Neutrophil (primary cell): ENCODE data around the gene CCDC187.

Source experiments
- H3K27ac ChIP-seq: fragments of 200-600 bp; sonication (generic); 2 replicates; pipeline ENCODE4 v1.5.1; 2016; ENCODE audit warnings: mild to moderate bottlenecking, moderate library complexity
- H3K27me3 ChIP-seq: fragments of 200-600 bp; sonication (generic); 2 replicates; pipeline ENCODE4 v1.6.0; 2016; ENCODE audit warnings: mild to moderate bottlenecking
- H3K36me3 ChIP-seq: fragments of 200-600 bp; sonication (generic); 2 replicates; pipeline ENCODE4 v1.5.1; 2017
- H3K4me1 ChIP-seq, 2 experiments: fragments of 200-600 bp in 1 of 2; sonication (generic) in 1 of 2; 1 replicate in 1 of 2; 2 replicates in 1 of 2; pipeline versions ENCODE4 v1.5.1 to v1.6.1; 2013 to 2016; ENCODE audit warnings: low read depth in 1 of 2, low read length in 1 of 2, mild to moderate bottlenecking in 1 of 2, moderate library complexity in 1 of 2; ENCODE audit not compliant: control insufficient read depth in 1 of 2, insufficient read depth in 1 of 2
- H3K4me3 ChIP-seq, 2 experiments: fragments of 200-600 bp in 1 of 2; sonication (generic) in 1 of 2; 1 replicate in 1 of 2; 2 replicates in 1 of 2; pipeline ENCODE4 v1.5.1; 2013 to 2016; ENCODE audit warnings: low read depth in 1 of 2, low read length in 1 of 2, mild to moderate bottlenecking in 1 of 2, moderate library complexity in 1 of 2
- H3K9me3 ChIP-seq: fragments of 200-600 bp; sonication (generic); 2 replicates; pipeline ENCODE4 v1.5.1; 2016
- CTCF ChIP-seq: fragments of 200-600 bp; sonication (generic); IDR thresholded peaks from 2 replicates; pipeline ENCODE4 v1.5.1; 2016; ENCODE audit warnings: antibody characterized with exemption

Gene CCDC187

GRCh38 chr9:136228107-136228875 lies 75.6 kb downstream of the CCDC187 start:
- H3K36me3 ChIP-seq = peaks cover 4% of the 10 kb centered on the region
- TF ChIP-seq CTCF = no peak
- H3K9me3 ChIP-seq = no peaks in the 10 kb centered on the region
- no peaks in the 10 kb centered on the region for H3K27me3 ChIP-seq
- no peak overlapping the region for H3K27ac ChIP-seq
- no peak overlapping the region for H3K4me3 ChIP-seq
- H3K4me1 ChIP-seq = peaks cover 40 to 41% of the 10 kb centered on the region in 2 experiments

- no peak for TF ChIP-seq CTCF
- H3K27ac ChIP-seq = no peak overlapping the region
- no peaks in the 10 kb centered on the region for H3K27me3 ChIP-seq
- no peak overlapping the region for H3K4me3 ChIP-seq
- no peaks in the 10 kb centered on the region for H3K9me3 ChIP-seq
- H3K4me1 ChIP-seq = peaks cover 25 to 26% of the 10 kb centered on the region in 2 experiments
- peaks cover 15% of the 10 kb centered on the region for H3K36me3 ChIP-seq
Measured at GRCh38 chr9:136226680-136227407, 77.0 kb downstream of the CCDC187 start.

- Histone ChIP-seq H3K27ac (peak overlapping the region; percentile 51), H3K9me3 (no peaks in the 10 kb centered on the region), H3K36me3 (peaks cover 23% of the 10 kb centered on the region), H3K4me1 (peaks cover 21 to 25% of the 10 kb centered on the region in 2 experiments), H3K27me3 (no peaks in the 10 kb centered on the region), H3K4me3 (peak overlapping the region in 1 of 2 experiments; percentile 36)
- peak; percentile 70 for TF ChIP-seq CTCF
Measured at GRCh38 chr9:136225748-136226679, 77.9 kb downstream of the CCDC187 start.

GRCh38 chr9:136225366-136225747 lies 78.5 kb downstream of the CCDC187 start:
- peaks cover 25% of the 10 kb centered on the region for H3K36me3 ChIP-seq
- TF ChIP-seq CTCF = no peak
- H3K4me3 ChIP-seq = peak overlapping the region in 1 of 2 experiments; percentile 36
- H3K27me3 ChIP-seq = no peaks in the 10 kb centered on the region
- no peaks in the 10 kb centered on the region for H3K9me3 ChIP-seq
- H3K4me1 ChIP-seq = peaks cover 21 to 25% of the 10 kb centered on the region in 2 experiments
- H3K27ac ChIP-seq = peak overlapping the region; percentile 51
